IMR-90 (cell line): ENCODE data around the gene TBC1D17. TPM values are rescaled to one million over a fixed set of nuclear protein-coding genes. Genes with fewer than 3 reads are reported as not detected.

Source experiments
- ATAC-seq: fragments of 200-7000 bp; cut with Tn5 transposase; 2 replicates; pipeline ENCODE4 v1.9.1; 2020; ENCODE audit warnings: low read depth, mild to moderate bottlenecking, moderate library complexity
- BruUV-seq: library from RNA; stranded (reverse); fragments of 400-500 nt; replicated peaks from 2 replicates; lab custom pipeline; 2021; lab: Mats Ljungman, UMichigan
- CTCF ChIA-PET: fragments of 300-600 bp; formaldehyde crosslinking; extraction: SDS; loops from one replicate; lab custom pipeline; 2021; ENCODE audit warnings: antibody characterized with exemption; lab: Yijun Ruan, JAX
- POLR2A ChIA-PET: fragments of 300-600 bp; sonication (Branson Sonifier 250); formaldehyde crosslinking; loops from one replicate; lab custom pipeline; 2022; ENCODE audit warnings: antibody characterized with exemption; ENCODE audit not compliant: unreplicated experiment; lab: Charles Lee
- DNase-seq: peaks from one replicate; pipeline ENCODE4 v3.0.0; 2013
- H2AFZ ChIP-seq: replicated peaks from 2 replicates; pipeline ENCODE3; 2013; ENCODE audit warnings: low read length, mild to moderate bottlenecking; ENCODE audit not compliant: poor library complexity
- H2AK5ac ChIP-seq: 2 replicates; pipeline ENCODE4 v1.6.1; 2013; ENCODE audit warnings: low read depth, low read length, inconsistent platforms
- H2AK9ac ChIP-seq: replicated peaks from 2 replicates; pipeline ENCODE3; 2013; ENCODE audit warnings: mild to moderate bottlenecking, low read depth, low read length, moderate library complexity; ENCODE audit not compliant: poor library complexity
- H2BK120ac ChIP-seq: 2 replicates; pipeline ENCODE4 v1.6.1; 2013; ENCODE audit warnings: low read depth, low read length, inconsistent platforms
- H2BK15ac ChIP-seq: 3 replicates; pipeline ENCODE4 v1.6.1; 2013; ENCODE audit warnings: low read depth, low read length, inconsistent platforms
- H2BK20ac ChIP-seq: 2 replicates; pipeline ENCODE4 v1.6.1; 2013; ENCODE audit warnings: low read depth, mild to moderate bottlenecking, inconsistent platforms, low read length, moderate library complexity
- H2BK5ac ChIP-seq: 2 replicates; pipeline ENCODE4 v1.6.1; 2013; ENCODE audit warnings: mild to moderate bottlenecking, low read depth, low read length, inconsistent platforms; ENCODE audit not compliant: poor library complexity, severe bottlenecking
- H3K14ac ChIP-seq: replicated peaks from 2 replicates; pipeline ENCODE4 v1.6.1; 2013; ENCODE audit warnings: low read depth, low read length, inconsistent platforms
- H3K18ac ChIP-seq: 2 replicates; pipeline ENCODE4 v1.6.1; 2013; ENCODE audit warnings: low read depth, low read length, control low read depth
- H3K23ac ChIP-seq: 2 replicates; pipeline ENCODE4 v1.6.1; 2013; ENCODE audit warnings: low read depth, low read length, inconsistent platforms
- H3K27ac ChIP-seq: 2 replicates; pipeline ENCODE4 v1.5.1; 2013; ENCODE audit warnings: mild to moderate bottlenecking, control low read depth, low read length; ENCODE audit not compliant: insufficient read depth
- H3K27me3 ChIP-seq: 2 replicates; pipeline ENCODE4 v1.6.1; 2013; ENCODE audit warnings: low read length; ENCODE audit not compliant: control insufficient read depth, insufficient read depth
- H3K36me3 ChIP-seq: 2 replicates; pipeline ENCODE4 v1.6.1; 2013; ENCODE audit warnings: low read length, mixed read lengths; ENCODE audit not compliant: control insufficient read depth, insufficient read depth
- H3K4ac ChIP-seq: 2 replicates; pipeline ENCODE4 v1.6.1; 2013; ENCODE audit warnings: low read depth, low read length, inconsistent platforms
- H3K4me1 ChIP-seq: 2 replicates; pipeline ENCODE4 v1.6.1; 2013; ENCODE audit warnings: low read length, mixed read lengths; ENCODE audit not compliant: control insufficient read depth, insufficient read depth
- H3K4me2 ChIP-seq: 2 replicates; pipeline ENCODE4 v1.6.1; 2013; ENCODE audit warnings: low read depth, mild to moderate bottlenecking, control low read depth, low read length, moderate library complexity
- H3K4me3 ChIP-seq: 2 replicates; pipeline ENCODE4 v1.5.1; 2013; ENCODE audit warnings: low read depth, mild to moderate bottlenecking, control low read depth, low read length, moderate library complexity; ENCODE audit not compliant: insufficient read depth
- H3K56ac ChIP-seq: 2 replicates; pipeline ENCODE4 v1.6.1; 2013; ENCODE audit warnings: low read length, inconsistent platforms; ENCODE audit not compliant: insufficient read depth; ENCODE audit errors: extremely low read depth
- H3K79me1 ChIP-seq, 2 experiments: 2 replicates each; pipeline ENCODE4 v1.6.1; 2013; ENCODE audit warnings: low read length in 2 of 2, inconsistent platforms in 1 of 2, low read depth in 1 of 2
- H3K9ac ChIP-seq: 2 replicates; pipeline ENCODE4 v1.6.1; 2013; ENCODE audit warnings: low read depth, low read length, control low read depth
- H3K9me1 ChIP-seq: 2 replicates; pipeline ENCODE4 v1.6.1; 2013; ENCODE audit warnings: low read length, inconsistent platforms; ENCODE audit not compliant: insufficient read depth
- H3K9me3 ChIP-seq: 2 replicates; pipeline ENCODE4 v1.6.1; 2013; ENCODE audit warnings: low read length; ENCODE audit not compliant: control insufficient read depth, insufficient read depth
- H4K20me1 ChIP-seq: 2 replicates; pipeline ENCODE4 v1.6.1; 2013; ENCODE audit warnings: low read length, inconsistent platforms; ENCODE audit not compliant: insufficient read depth
- H4K5ac ChIP-seq: 2 replicates; pipeline ENCODE4 v1.6.1; 2013; ENCODE audit warnings: mild to moderate bottlenecking, low read depth, low read length, control low read depth
- H4K8ac ChIP-seq, 2 experiments: 2 replicates each; pipeline ENCODE4 v1.6.1; 2013; ENCODE audit warnings: low read depth in 2 of 2, low read length in 2 of 2, control low read depth in 1 of 2, inconsistent platforms in 1 of 2
- H4K91ac ChIP-seq: 2 replicates; pipeline ENCODE4 v1.6.1; 2013; ENCODE audit warnings: low read depth, low read length, inconsistent platforms; ENCODE audit not compliant: insufficient read depth
- BHLHE40 ChIP-seq: fragments of 150-350 bp; IDR thresholded peaks from 2 replicates; pipeline ENCODE4 v1.6.1; 2016; ENCODE audit warnings: mild to moderate bottlenecking, low read depth, low read length
- CEBPB ChIP-seq: IDR thresholded peaks from 2 replicates; pipeline ENCODE4 v1.6.1; 2012; ENCODE audit warnings: low read depth, low read length, improper control_type of control experiment
- CHD1 ChIP-seq: IDR thresholded peaks from 2 replicates; pipeline ENCODE4 v1.6.1; 2012; ENCODE audit warnings: low read depth, low read length, improper control_type of control experiment
- FOS ChIP-seq: fragments of 150-350 bp; IDR thresholded peaks from 2 replicates; pipeline ENCODE4 v1.6.1; 2016; ENCODE audit warnings: low read depth, low read length
- MAFK ChIP-seq: IDR thresholded peaks from 2 replicates; pipeline ENCODE4 v1.6.1; 2012; ENCODE audit warnings: low read depth, low read length, improper control_type of control experiment
- MAZ ChIP-seq: IDR thresholded peaks from 2 replicates; pipeline ENCODE4 v1.6.1; 2012; ENCODE audit warnings: low read depth, mild to moderate bottlenecking, low read length, improper control_type of control experiment, moderate library complexity, borderline replicate concordance
- MXI1 ChIP-seq: IDR thresholded peaks from 2 replicates; pipeline ENCODE4 v1.6.1; 2012; ENCODE audit warnings: low read depth, mild to moderate bottlenecking, low read length, moderate library complexity, borderline replicate concordance
- NFE2L2 ChIP-seq: fragments of 150-350 bp; IDR thresholded peaks from 2 replicates; pipeline ENCODE4 v1.6.1; 2016; ENCODE audit warnings: low read depth, mild to moderate bottlenecking, low read length
- POLR2A ChIP-seq: IDR thresholded peaks from 2 replicates; pipeline ENCODE4 v1.6.1; 2012; ENCODE audit warnings: mild to moderate bottlenecking, low read depth, low read length
- RFX5 ChIP-seq: IDR thresholded peaks from 2 replicates; pipeline ENCODE4 v1.8.0; 2012; ENCODE audit warnings: low read depth, mild to moderate bottlenecking, low read length, moderate library complexity
- WGBS, 2 experiments: methylation state at CpG; one replicate each; pipeline versions ENCODE4 v1.1.5 to v1.1.7; 2013; ENCODE audit warnings: missing lambda C conversion rate in 2 of 2; ENCODE audit not compliant: insufficient read length in 1 of 2; ENCODE audit errors: extremely low coverage in 2 of 2; 5-methylcytosine and 5-hydroxymethylcytosine counted together
- dilution Hi-C: fragments of 300-500 bp; cut with HindIII; formaldehyde crosslinking; loops from one replicate; pipeline ENCODE4 v1.14.3; 2018; ENCODE audit warnings: low sequenced_read_pairs; ENCODE audit not compliant: unreplicated experiment
- in situ Hi-C: fragments of 300-500 bp; cut with MboI; formaldehyde crosslinking; loops from 3 replicates; pipeline ENCODE4 v1.14.3; 2019; ENCODE audit warnings: low sequenced_read_pairs, inconsistent platforms, mixed read lengths
- intact Hi-C: fragments of 100-400 bp; cut with micrococcal nuclease; formaldehyde crosslinking; loops from 2 replicates; pipeline ENCODE4 v1.10.0; 2022
- polyA plus RNA-seq, 3 experiments: library from polyadenylated mRNA; depleted of rRNA; stranded (reverse); fragments of >200 nt; gene quantifications; 2 replicates each; pipeline ENCODE4 v1.2.3, GENCODE V29; 2012; ENCODE audit warnings: low replicate concordance in 1 of 3
- total RNA-seq: library from RNA; depleted of rRNA; stranded (reverse); fragments of >200 nt; gene quantifications from 2 replicates; pipeline ENCODE4 v1.2.3, GENCODE V29; 2012
- TF ChIP-seq, protein P1 (sequence below): fragments of 150-350 bp; IDR thresholded peaks from 2 replicates; pipeline ENCODE4 v1.6.1; 2016; ENCODE audit warnings: low read depth, mild to moderate bottlenecking, low read length, moderate library complexity, borderline replicate concordance
- TF ChIP-seq, protein P2 (sequence below): fragments of 150-350 bp; IDR thresholded peaks from 2 replicates; pipeline ENCODE4 v1.6.1; 2017; ENCODE audit warnings: mild to moderate bottlenecking, antibody characterized with exemption, low read length, low read depth
- TF ChIP-seq, protein P3 (sequence below): conservative IDR thresholded peaks from 2 replicates; pipeline ENCODE4 v1.5.1; 2012; ENCODE audit warnings: mild to moderate bottlenecking, low read depth, low read length, improper control_type of control experiment

The TBC1D17 gene
- total and polyA plus RNA-seq, 2 of the 4 experiments (the other 2 are of a cell fraction): 1.1 to 27.8 TPM

DNA sequence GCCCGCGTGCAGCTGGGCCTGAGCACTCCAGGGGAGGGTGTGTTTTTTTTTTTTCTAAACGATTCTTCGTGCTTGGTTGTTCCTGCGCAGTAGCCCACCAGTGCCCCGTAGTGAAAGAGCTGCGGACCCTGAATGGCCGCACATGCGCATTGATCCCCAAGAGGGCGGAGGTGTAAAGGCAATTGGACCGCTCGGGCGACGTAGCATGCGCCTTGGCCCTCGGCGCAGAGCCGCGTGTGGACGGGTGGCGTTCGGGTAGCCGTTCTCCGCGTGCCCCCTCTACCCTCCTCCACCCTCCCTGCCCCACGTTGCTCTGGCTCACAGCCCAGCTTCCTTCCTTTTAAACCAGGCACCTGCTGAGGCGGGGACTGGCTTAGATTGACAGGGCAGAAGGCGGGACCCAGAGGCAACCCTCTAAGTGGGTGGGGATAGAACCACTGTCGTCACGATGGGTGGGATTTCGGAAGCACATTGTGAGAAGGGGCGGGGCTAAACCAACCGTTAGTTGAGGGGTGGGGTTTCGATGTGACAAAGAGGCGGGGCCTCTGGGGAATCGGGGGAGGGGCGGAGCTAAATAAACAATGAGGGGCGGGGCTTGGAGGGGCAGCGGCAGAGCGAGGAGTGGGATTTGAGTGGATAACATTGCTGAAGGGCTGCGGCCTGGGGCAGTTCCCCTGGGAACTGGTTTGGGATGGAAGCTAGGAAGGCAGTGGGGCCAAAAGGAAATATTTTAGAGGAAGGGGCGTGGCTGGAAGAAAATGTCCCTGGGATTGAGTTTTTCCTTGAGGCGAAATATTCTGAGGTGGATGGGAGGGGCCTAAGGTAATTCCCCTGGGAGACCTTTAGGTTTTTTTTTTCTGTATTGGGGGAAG is 52.3 kb downstream of the TBC1D17 start:
- Histone ChIP-seq H3K4me1 (peaks cover 4% of the 10 kb centered on the region), H3K9me3 (no peaks in the 10 kb centered on the region), H3K9me1 (peaks cover 14% of the 10 kb centered on the region), H4K91ac (peak overlapping the region; percentile 93), H3K56ac (peak overlapping the region; percentile 91), H3K4ac (peak overlapping the region; percentile 97), H2BK15ac (peak overlapping the region; percentile 77; the same call in 1 of the 3 replicates), H2AFZ (peak overlapping the region; percentile 98), H3K4me3 (peak overlapping the region; percentile 80), H2BK120ac (peak overlapping the region; percentile 91), H3K27ac (peak overlapping the region; percentile 75), H3K18ac (peak overlapping the region; percentile 79), H2BK5ac (peak overlapping the region; percentile 92), H3K36me3 (peaks cover 13% of the 10 kb centered on the region), H2AK5ac (peak overlapping the region; percentile 69), H3K9ac (peak overlapping the region; percentile 83), H3K14ac (peak overlapping the region; percentile 96), H2BK20ac (peak overlapping the region; percentile 72; the same call in 1 of the 2 replicates), H4K5ac (peak overlapping the region; percentile 71), H3K27me3 (no peaks in the 10 kb centered on the region), H3K23ac (peak overlapping the region; percentile 88), H3K79me1 (peaks cover 16 to 38% of the 10 kb centered on the region in 2 experiments), H4K20me1 (peaks cover 10% of the 10 kb centered on the region; the same call in 1 of the 2 replicates), H2AK9ac (peak overlapping the region; percentile 100), H3K4me2 (peak overlapping the region; percentile 87), H4K8ac (peak overlapping the region; percentile 82 to 98)
- in situ Hi-C loops: loop anchor here (10.0 kb wide), 2 partner anchors 55 to 215 kb away; no protein-coding TSS in a partner anchor
- WGBS, 2 experiments: 8% methylated on average over 10 of the region's 43 CpGs; no CpG with 5 or more reads in 1 of the 2 experiments
- intact Hi-C loops: no loop called here
- peak; percentile 93 for ATAC-seq
- CTCF ChIA-PET: no interaction called here
- peak; percentile 97 for DNase-seq
- no TSS peak for BruUV-seq
- dilution Hi-C loops: no loop called here
- POLR2A ChIA-PET: interaction anchor here (0.6 to 1.0 kb wide), 5 partner anchors 11 to 79 kb away, joined by 3 to 7 read pairs (median 5); no protein-coding TSS in a partner anchor
- TF ChIP-seq RFX5 (no peak), MAFK (no peak), POLR2A (no peak; the same call in 1 of the 2 replicates), NFE2L2 (no peak), FOS (no peak), CHD1 (no peak), BHLHE40 (peak; percentile 69), MXI1 (peak; percentile 78; the same call in 1 of the 2 replicates), MAZ (no peak), CEBPB (no peak)
- TF ChIP-seq, protein P1, sequence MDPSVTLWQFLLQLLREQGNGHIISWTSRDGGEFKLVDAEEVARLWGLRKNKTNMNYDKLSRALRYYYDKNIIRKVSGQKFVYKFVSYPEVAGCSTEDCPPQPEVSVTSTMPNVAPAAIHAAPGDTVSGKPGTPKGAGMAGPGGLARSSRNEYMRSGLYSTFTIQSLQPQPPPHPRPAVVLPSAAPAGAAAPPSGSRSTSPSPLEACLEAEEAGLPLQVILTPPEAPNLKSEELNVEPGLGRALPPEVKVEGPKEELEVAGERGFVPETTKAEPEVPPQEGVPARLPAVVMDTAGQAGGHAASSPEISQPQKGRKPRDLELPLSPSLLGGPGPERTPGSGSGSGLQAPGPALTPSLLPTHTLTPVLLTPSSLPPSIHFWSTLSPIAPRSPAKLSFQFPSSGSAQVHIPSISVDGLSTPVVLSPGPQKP: no peak
- TF ChIP-seq, protein P2, sequence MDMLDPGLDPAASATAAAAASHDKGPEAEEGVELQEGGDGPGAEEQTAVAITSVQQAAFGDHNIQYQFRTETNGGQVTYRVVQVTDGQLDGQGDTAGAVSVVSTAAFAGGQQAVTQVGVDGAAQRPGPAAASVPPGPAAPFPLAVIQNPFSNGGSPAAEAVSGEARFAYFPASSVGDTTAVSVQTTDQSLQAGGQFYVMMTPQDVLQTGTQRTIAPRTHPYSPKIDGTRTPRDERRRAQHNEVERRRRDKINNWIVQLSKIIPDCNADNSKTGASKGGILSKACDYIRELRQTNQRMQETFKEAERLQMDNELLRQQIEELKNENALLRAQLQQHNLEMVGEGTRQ: peak; percentile 31; the same call in 1 of the 2 replicates
- TF ChIP-seq, protein P3, sequence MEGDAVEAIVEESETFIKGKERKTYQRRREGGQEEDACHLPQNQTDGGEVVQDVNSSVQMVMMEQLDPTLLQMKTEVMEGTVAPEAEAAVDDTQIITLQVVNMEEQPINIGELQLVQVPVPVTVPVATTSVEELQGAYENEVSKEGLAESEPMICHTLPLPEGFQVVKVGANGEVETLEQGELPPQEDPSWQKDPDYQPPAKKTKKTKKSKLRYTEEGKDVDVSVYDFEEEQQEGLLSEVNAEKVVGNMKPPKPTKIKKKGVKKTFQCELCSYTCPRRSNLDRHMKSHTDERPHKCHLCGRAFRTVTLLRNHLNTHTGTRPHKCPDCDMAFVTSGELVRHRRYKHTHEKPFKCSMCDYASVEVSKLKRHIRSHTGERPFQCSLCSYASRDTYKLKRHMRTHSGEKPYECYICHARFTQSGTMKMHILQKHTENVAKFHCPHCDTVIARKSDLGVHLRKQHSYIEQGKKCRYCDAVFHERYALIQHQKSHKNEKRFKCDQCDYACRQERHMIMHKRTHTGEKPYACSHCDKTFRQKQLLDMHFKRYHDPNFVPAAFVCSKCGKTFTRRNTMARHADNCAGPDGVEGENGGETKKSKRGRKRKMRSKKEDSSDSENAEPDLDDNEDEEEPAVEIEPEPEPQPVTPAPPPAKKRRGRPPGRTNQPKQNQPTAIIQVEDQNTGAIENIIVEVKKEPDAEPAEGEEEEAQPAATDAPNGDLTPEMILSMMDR: no peak
